ENCODE results near the gene KDM3B.
"Not testable (repeated sequence)": the region's sequence is repeated elsewhere in the genome, so short reads cannot be mapped to it uniquely, and the experiment has no call there.

Gene KDM3B, protein sequence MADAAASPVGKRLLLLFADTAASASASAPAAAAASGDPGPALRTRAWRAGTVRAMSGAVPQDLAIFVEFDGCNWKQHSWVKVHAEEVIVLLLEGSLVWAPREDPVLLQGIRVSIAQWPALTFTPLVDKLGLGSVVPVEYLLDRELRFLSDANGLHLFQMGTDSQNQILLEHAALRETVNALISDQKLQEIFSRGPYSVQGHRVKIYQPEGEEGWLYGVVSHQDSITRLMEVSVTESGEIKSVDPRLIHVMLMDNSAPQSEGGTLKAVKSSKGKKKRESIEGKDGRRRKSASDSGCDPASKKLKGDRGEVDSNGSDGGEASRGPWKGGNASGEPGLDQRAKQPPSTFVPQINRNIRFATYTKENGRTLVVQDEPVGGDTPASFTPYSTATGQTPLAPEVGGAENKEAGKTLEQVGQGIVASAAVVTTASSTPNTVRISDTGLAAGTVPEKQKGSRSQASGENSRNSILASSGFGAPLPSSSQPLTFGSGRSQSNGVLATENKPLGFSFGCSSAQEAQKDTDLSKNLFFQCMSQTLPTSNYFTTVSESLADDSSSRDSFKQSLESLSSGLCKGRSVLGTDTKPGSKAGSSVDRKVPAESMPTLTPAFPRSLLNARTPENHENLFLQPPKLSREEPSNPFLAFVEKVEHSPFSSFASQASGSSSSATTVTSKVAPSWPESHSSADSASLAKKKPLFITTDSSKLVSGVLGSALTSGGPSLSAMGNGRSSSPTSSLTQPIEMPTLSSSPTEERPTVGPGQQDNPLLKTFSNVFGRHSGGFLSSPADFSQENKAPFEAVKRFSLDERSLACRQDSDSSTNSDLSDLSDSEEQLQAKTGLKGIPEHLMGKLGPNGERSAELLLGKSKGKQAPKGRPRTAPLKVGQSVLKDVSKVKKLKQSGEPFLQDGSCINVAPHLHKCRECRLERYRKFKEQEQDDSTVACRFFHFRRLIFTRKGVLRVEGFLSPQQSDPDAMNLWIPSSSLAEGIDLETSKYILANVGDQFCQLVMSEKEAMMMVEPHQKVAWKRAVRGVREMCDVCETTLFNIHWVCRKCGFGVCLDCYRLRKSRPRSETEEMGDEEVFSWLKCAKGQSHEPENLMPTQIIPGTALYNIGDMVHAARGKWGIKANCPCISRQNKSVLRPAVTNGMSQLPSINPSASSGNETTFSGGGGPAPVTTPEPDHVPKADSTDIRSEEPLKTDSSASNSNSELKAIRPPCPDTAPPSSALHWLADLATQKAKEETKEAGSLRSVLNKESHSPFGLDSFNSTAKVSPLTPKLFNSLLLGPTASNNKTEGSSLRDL (N-terminal part only)

DNA sequence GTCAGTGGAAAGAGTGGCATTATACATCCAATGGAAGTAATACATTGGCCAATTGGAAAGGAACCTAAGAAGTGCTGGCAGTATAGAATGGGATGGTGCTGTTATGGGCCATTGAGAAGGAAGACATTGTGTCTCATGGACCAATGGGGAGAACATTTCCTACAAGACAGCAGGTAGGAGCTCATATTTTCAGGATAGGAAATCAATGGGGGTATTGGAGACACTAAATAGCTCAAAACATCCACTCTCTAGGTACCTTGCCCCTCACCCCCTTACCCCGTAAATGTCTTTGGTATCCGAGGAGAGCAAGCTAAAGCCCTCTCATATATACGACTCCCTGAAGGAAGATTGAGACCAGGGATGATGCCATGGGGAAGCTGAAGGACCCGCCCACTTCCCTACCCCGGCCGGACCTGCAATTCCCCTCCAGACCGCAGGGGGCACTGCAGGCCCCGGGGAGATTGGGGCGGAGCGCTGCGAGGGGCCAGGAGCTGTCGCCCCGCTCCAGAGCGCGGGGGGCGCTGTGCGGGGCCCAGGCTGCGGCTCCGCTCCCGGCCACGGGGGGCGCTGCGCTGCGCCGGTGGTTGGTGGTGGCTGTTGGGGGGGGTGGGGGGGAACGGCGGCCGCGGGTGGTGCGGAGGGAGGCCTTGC is at the start of gene KDM3B:
Gene KDM3B, plus strand, starts transcription at position 615 of the 651 bp plus-strand sequence. CDS start 111 bp downstream, outside the sequence.
- DNase-seq (ENCODE audit: low spot score), result peak; percentile 86

DNA sequence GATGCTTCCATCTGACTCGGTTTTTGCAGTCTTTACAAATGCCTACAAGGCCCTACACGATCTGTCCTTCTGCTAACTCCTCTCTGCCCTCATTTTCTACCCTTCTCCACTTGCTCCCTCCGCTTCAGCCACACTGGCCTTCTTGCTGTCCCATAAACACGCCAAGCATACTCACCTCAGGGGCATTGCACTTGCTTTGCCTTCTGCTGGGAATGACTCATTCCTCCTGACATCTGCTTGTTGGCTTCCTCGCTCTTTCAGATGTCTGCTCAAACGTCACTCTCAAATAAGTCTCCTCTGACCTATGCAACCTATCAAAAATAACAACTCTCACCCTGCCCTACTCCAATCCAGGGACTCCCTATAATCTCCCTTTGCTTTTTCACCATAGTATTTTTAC is 49.1 kb upstream of the KDM3B start:
- DNase-seq (ENCODE audit: low spot score), result no peak

DNA sequence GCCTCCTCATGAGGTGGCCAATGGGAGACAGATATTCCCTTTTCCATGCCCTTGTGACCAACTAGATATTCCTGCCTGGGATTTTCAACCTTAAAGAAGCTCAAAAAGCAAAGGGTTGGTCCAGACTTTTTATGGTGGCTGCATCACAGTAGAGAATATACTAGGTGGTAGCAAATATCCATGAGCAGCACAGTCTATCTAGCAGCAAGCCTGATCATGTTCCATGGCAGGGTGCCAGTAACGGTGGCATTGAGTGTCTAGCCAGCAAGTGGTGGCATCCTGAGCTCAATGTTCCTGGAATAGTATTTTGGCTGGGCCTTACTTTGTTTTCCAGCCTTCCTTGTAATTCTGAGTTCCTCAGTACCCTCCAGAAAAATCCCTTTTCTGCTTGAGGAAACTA is 46.7 kb upstream of the KDM3B start:
- no peak for DNase-seq (ENCODE audit: low spot score)

DNA sequence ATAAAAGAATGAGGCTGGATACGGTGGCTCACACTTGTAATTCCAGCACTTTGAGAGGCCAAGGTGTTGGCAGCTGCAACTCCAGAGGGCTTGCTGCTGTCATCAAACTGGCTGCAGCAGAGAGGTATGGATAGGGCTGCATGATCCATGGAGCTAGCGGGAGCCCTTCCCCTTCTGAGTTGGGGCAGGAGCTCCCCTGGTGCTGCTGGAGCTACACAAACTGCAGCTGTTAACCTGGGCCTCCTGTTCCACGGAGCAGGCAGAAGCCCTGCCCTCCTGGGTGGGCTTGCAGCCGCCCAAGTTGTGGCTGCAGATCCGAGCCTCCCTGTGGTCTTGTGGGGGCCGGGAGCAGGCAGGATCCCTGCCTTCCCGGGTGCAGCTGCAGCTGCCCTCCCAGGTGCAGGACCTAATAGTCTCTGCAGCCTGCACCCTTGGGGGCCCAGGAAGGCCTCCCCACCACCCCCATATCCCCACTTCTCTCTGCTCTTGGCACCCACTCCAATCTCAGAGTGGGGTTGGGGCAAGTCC is 36.7 kb upstream of the KDM3B start:
- no peak for DNase-seq (ENCODE audit: low spot score)

DNA sequence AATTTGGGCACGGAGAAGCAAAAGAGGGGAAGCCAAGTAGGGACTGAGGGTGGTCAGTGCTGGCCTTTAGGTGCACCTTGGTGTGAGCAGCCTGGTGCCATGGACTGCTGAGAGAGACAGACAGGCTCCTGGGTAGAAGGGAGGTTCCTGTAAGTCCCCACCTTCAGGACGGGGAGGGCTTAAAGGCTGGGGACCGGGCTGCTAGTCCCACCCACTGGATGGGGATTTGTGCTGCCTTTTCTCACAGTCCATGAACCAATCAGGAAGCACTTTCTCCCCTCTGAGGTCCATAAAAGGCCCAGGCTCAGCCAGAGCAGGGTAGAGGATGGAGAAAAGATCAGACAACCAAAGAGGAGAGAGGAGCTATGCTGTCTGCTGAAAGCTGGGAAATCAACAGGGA is 36.1 kb upstream of the KDM3B start:
- DNase-seq (ENCODE audit: low spot score), result no peak

DNA sequence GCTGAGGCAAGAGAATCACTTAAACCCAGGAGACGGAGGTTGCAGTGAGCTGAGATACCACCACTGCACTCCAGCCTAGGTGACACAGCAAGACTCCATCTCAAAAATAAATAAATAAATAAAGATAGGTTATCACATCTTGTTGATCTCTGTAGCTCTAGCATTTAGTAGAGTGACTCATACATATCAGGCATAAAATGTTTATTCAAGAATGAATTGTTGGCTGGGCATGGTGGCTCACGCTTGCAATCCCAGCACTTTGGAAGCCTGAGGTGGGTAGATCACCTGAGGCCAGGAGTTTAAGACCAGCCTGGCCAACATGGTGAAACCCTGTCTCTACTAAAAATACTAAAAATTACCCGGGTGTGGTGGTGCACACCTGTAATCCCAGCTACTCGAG is 34.3 kb upstream of the KDM3B start:
- not testable (repeated sequence) for DNase-seq (ENCODE audit: low spot score)

DNA sequence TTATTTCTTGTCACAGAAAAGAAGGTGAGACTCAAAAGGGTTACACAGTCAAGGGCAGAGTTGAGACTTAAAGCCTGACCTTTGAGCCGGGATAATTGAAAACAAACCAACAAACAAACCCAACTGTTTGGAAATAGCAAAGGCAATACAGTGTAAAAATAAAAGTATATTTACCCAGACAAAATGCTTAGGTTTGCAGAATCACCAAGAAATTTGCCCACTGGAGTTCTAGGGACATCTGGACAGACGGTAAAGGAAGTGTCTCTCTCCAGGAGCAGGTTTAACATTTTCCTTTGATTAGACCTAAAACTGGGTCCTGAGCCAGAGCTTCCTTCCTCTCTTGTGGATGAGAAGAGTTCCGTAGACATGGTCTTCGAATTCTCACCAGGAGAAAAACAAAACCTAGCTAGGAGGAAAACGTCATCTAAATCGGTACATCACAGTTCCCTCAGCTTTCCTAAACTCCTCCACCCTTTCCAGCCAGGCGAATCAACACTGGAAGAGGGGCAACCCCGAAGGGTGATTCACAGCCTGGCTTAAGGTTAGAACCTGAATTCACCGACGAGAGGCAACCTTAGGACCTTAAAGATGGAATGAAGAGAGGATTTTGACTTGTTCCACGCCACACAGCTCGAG is 21.6 kb upstream of the KDM3B start:
- DNase-seq (ENCODE audit: low spot score), result no peak

DNA sequence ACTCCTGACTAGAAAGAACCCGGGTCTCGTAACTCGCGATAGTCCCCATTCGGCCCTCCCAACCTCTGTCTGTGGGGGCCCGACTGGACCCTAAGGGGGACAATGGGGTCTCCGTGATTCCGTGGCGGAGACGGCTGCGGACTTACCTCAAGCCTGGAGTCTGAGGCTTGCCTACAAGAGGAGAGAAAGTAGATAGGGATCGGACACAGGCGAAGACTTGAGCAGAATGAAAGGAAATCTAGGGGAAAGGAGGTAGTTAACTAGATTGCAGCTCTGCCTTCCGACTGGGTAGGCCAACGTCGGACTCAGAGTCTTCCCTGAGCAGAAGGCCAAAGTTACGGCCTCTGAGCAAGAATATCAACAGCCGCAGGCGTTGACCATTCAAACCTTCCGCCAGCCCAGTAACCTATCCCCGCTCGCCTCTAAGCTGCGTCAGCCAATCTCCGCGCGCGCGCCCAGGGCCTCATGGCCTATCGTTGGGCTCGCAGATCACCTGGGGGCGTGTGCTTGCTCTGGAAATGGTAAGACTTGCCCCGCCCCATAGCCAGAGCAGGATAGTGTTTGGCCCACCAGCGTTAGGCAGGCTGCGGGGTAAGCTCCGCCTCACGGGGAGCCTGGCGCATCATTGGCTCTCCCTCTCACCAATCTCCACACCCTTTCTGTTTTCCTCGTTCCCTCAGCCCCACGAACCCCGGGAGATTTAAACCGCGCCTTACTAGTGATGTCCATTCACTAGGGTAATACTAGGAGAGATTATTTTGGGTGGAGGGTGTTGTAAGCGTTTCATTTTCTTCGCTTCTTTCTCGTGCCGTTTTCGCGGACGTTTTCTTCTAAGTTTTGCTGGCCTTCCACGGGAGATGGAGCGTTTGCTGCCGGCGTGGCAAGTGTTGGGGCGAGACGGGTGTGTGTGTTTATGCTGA is 20.8 kb upstream of the KDM3B start, which contains the start of gene CDC25C:
Gene CDC25C, minus strand, starts transcription at position 356 of the 920 bp plus-strand sequence. CDS start 624 bp downstream, outside the sequence.
- DNase-seq (ENCODE audit: low spot score), result peak; percentile 97

DNA sequence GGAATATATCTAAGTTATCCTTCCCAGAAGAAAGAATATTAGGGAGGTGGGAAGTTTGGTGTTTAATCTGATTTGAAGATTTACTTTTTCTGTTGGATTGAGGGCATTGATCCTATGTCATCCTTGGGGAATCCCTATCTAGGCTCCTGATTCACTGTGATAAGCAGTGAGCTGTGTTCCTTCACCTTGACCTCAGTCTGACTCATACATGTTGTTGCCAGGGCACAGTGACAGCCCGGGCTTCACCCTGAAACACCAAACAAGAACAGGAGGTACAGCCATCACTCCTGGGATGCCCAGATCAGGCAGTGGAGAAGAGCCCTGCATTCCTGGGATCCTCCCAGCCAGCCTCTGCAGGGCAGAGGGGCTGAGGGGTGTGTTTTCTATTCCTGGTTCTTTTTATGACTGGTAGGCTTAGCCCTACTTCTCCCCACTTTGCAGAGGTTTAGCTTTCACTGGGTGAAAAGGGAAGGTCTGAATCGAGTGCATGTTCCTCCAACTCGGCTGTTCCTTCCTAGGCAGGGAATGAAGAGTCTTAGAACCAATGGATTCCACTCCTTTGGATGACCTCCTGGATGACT is 17.5 kb upstream of the KDM3B start:
- no peak for DNase-seq (ENCODE audit: low spot score)

DNA sequence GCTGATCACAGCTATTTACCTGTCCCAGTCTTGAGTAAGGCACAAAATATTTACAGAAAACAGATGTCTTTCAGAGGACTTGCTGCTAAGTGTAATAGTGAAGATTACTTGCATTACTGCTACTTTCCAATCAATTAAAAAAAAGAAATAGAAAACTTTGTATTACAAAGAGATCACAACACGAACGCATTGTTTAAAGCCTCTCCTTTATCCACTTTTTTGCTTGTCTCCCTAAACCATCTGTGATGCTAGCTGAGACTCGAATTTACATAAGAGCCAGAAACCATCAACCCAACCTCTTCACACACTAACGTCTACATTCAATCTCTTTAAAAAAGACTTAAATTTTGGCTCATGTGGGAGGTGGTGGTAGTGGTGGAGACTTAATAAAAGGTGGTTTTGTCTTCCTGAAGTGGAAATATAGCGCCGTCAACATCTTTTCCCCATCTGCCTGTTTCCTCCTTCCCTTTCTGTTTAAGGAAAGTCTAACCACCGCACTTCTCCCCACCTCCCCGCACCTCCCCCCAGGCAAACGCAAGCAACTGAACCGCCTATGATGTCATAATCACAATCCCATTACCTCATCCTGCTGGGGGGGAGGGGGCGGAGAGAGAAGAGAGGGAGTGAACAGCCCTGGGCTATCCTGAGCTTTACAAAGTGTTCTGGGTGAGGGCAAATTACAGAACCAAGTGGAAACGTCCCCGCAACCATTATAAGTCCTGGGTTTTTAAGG is 15.4 kb upstream of the KDM3B start:
- DNase-seq (ENCODE audit: low spot score), result no peak

DNA sequence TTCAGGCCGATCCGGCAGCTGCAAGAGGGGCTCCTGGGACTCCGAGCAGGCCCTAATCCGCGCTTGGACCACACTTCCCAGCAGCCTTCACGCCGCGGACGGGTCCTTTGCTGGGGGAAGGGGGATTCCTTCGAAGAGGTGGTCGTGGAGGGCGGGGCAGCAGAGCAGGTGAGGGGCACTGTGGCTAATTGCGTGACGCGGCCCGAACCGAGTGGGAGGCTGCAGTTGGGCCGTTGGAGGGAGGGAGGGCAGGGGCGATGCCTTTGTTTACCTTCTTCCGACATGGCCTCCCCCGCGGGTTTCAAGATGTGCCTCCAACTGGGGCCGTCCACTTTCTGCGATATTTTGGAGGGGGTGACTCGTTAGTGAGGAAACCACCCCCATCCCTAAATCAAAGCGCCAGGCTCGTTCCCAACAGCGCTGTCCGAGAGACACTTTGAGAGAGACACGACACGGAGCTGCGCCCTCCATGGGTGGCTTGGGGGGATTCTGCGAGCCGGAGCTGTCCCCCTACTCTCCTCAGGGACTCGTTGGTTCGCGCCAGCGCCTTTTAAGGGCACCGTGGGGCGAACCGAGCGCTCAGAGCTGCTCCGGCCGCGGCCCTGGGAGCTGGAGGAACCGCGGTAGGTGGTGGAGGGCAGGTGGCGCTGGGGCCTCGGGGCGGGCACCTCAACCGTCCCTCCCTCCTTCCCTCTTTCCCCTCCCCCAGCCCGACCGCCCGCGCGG is 14.6 kb upstream of the KDM3B start, which contains the start of gene FAM53C:
Gene FAM53C, plus strand, starts transcription at position 582 of the 726 bp plus-strand sequence. CDS start 3,070 bp downstream, outside the sequence.
- DNase-seq (ENCODE audit: low spot score), result peak; percentile 94

DNA sequence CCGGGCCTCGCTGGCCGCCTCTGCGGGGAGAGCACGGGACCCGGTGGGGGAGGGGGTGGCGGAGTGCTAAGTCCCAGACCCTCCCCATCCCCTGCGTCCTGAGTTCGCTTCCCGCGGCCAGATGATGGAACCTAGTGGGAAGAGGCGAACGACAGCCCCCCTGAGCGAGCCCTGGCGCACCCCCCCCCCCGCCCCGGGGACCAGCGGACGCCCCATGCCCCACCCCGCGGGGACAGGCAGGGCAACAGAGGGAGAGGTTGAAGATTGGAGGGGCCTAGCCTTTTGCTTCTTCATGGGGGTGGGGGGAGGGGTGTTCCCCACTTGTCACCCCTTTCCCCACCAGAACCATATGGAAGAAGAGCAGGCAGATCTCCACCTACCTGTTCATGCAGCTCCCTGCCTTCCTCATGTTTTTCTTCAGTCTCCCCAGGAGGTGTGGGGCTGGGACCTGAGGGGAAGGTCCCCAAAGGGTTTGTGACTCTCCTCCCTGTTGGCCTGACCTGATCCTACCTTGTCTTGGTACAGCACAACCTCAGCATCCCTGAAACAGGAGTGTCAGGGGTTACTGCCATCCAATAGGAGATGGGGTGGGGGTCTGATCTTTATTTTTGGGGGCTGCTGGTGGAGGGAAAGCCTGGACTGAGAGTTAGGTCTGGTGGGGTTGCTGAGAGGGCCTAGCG is 13.9 kb upstream of the KDM3B start:
- no peak for DNase-seq (ENCODE audit: low spot score)

DNA sequence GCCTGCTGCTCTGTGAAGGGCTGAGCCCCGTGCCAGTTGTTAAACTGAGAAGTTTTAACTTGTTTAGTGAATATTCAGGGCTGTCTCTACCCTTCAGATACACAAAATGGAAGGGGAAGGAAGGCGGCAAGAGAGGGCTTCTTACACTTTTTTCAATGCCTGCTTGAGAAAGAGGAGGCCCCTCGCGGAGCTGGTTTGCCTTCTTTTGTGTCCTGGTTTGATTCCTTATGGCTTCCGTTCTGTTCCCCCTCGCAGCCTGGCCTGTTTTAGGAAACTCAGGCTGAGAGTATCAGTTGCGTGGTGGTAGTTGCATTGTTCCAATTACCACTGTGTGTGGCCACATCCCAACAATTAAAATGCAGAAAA is 13.4 kb upstream of the KDM3B start:
- DNase-seq (ENCODE audit: low spot score), result no peak

DNA sequence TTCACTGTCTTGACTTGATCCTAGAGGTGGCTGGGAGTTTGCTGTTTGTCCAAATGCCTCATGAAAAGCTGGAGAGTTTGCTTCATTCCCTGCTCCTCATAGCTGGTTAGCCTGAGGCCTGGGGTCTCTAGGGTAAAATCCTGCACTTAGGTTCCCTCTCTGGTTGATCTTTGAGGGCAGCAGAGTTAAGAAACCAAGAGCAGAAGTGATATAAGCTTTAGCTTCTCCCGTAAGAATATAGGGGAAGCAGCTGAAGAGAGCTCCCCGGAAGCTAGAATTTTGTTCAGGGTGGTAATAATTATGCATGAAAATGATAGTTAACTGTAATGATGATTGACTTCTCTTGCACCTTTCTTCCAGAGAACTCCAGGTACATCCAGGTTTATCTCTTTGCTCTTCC is 13.0 kb upstream of the KDM3B start:
- DNase-seq (ENCODE audit: low spot score), result no peak

DNA sequence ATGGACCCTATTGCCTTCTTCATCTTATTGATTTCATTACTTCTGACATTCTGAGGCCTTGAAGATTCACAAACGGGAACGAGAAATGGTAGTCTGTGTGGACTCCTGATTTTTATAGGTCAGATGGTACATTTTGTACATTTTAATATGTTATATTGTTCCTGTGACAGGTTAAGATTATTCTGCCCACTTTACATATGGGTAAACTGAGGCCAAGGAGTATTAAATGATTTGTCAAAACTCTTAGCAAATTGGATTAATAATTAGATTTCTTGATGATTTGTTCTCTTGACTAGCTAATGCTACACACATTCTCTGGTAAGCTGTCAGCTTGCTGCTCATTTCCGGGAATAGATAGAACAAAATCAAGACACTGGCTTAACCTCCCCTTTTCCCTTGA is 12.5 kb upstream of the KDM3B start:
- no peak for DNase-seq (ENCODE audit: low spot score)

DNA sequence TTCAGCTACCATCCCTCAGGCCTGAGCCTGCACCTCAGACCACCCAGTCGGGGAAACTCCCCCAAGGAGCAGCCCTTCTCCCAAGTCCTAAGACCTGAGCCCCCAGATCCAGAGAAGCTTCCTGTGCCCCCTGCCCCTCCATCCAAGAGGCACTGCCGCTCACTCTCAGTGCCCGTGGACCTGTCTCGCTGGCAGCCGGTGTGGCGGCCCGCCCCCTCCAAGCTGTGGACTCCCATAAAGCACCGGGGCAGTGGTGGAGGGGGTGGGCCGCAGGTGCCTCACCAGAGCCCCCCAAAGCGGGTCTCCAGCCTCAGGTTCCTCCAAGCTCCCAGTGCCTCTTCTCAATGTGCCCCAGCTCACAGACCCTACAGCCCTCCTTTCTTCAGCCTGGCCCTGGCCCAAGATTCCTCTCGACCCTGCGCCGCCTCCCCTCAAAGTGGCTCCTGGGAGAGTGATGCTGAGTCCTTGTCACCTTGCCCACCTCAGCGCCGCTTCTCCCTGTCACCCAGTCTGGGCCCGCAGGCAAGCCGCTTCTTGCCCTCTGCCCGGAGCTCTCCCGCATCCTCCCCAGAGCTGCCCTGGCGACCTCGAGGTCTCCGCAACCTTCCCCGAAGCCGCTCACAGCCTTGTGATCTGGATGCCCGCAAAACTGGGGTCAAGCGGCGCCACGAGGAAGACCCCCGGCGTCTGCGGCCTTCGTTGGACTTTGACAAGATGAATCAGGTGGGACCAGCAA is 7.4 kb upstream of the KDM3B start:
- DNase-seq (ENCODE audit: low spot score), result no peak

DNA sequence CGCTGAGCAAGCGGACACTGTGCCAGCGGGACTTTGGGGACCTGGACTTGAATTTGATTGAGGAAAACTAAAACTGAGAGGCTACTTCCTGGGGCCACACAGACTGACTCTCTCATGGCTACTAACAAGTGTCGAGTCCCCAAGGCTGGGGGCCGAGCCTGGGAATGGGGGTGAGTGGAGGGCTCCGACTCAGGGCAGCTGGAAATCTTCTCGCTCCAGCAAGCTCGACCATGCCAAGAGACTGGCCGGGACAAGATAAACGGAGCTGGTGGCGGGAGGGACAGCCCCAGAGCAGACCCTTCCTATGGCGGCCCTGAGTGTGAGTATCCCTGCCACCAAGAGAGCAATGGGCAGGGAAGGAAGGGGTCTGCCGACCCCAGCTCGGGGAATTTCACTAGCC is 5.6 kb upstream of the KDM3B start:
- DNase-seq (ENCODE audit: low spot score), result no peak

Measured in hepatic stellate cell (primary cell).